Measurements from ENCODE around the gene GUCY2F. TPM values are rescaled to one million over a fixed set of nuclear protein-coding genes. Genes with fewer than 3 reads are reported as not detected.

The GUCY2F gene
- total and polyA plus RNA-seq, 4 experiments from 2014 or later, result not detected

DNA sequence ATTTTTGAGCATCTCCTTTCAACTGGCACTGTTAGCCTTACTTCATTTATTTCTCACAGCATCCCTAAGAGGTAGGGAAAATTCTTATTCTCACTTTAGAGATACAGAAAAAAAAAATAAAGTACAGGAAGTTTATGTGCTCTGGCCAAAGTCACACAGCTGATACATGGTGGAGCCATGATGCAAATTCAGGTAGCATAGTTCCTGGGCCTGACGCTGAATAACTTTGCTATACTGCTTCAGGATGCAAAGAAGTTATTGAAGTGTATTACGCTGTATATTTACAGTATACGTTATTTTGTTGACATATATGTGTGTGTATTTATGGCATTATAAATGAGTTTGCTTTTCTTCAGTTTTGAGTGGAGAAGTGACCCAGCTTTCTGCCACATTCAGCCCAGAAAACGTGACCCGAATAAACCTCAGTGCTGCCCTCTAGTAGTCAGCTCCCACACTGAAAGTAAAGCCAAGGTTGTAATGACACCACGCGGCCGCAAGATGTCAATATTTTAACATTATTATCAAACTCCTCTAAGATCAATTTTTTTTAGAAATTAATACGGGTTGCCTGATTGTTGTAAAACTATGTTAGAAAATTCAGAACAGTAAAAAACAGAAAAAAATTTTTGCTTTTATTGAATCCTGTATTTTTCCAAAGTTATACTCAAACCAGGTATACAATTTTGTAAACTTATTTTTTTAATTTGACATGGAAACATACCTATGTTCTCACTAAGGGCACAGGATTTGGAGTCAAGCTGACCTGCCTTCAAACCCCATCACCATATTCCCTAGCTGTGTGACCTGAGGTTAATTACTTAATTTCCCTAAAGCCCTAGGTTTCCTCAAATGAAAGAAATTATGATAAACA lies 3.8 kb upstream of the GUCY2F start:
- no peaks in the 10 kb centered on the region for H3K9me3 ChIP-seq (ENCODE audit: control insufficient read depth in 1 of 2, low read length in 2 of 2)
- no peak overlapping the region for H3K27ac ChIP-seq (ENCODE audit: low read depth, low read length)
- intact Hi-C loops (cut with micrococcal nuclease), result loop anchor here (1.0 to 5.0 kb wide), 4 partner anchors 147 to 406 kb away; no protein-coding TSS in a partner anchor
- Mint-ChIP-seq H3K9me3 (no peaks in the 10 kb centered on the region), H3K4me1 (no peaks in the 10 kb centered on the region), H3K4me3 (no peak overlapping the region), H3K27me3 (no peaks in the 10 kb centered on the region), H3K36me3 (no peaks in the 10 kb centered on the region), H3K27ac (no peak overlapping the region)
- ChIA-PET CTCF (ENCODE audit: partially characterized antibody) (interaction anchor here (1.0 to 4.0 kb wide), 11 partner anchors 8 to 406 kb away, joined by 3 to 16 read pairs (median 6); no protein-coding TSS in a partner anchor), POLR2A (ENCODE audit: partially characterized antibody) (interaction anchor here (0.6 kb wide), 1 partner anchor 241 kb away, joined by 3 read pairs; no protein-coding TSS in a partner anchor)
- no peak overlapping the region for H3K4me3 ChIP-seq (ENCODE audit: low read length in 2 of 2)
- peak; percentile 52 to 70 (median 66) for DNase-seq
- H3K36me3 ChIP-seq (ENCODE audit: insufficient read depth, low read length), result no peaks in the 10 kb centered on the region
- no peaks in the 10 kb centered on the region for H3K4me1 ChIP-seq (ENCODE audit: insufficient read depth, low read length)
- H3K27me3 ChIP-seq (ENCODE audit: insufficient read depth, low read length), result no peaks in the 10 kb centered on the region

DNA sequence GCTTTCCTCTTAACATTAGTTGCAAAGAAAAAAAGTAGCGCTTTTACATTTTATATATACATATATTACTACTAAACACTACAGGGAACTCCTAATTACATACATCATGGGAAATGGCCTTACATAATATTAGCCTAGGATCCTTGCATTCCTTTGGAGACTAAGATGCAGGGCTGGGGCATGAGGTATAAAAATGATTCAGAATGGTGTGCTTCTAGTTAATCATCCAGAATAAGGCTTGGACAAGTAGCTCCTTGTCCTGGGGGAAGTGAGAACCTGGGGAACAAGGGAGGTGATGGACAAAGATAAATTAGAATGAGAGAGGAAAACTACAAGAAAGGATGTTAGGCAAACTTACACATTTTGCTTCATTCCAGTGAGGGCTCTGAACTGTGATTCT lies 3.0 kb upstream of the GUCY2F start:
- Histone ChIP-seq H3K36me3 (ENCODE audit: insufficient read depth, low read length) (no peaks in the 10 kb centered on the region), H3K27ac (ENCODE audit: low read depth, low read length) (no peak overlapping the region), H3K4me1 (ENCODE audit: insufficient read depth, low read length) (no peaks in the 10 kb centered on the region), H3K4me3 (ENCODE audit: low read length in 2 of 2) (no peak overlapping the region), H3K27me3 (ENCODE audit: insufficient read depth, low read length) (no peaks in the 10 kb centered on the region), H3K9me3 (ENCODE audit: control insufficient read depth in 1 of 2, low read length in 2 of 2) (no peaks in the 10 kb centered on the region)
- Mint-ChIP-seq H3K4me3 (no peak overlapping the region), H3K9me3 (no peaks in the 10 kb centered on the region), H3K36me3 (no peaks in the 10 kb centered on the region), H3K4me1 (no peaks in the 10 kb centered on the region), H3K27me3 (no peaks in the 10 kb centered on the region), H3K27ac (no peak overlapping the region)
- POLR2A ChIA-PET (ENCODE audit: partially characterized antibody), result no interaction called here
- DNase-seq, result no peak
- intact Hi-C loops (cut with micrococcal nuclease), result loop anchor here (1.0 to 5.0 kb wide), 4 partner anchors 147 to 406 kb away; no protein-coding TSS in a partner anchor
- CTCF ChIA-PET (ENCODE audit: partially characterized antibody), result interaction anchor here (1.2 to 4.0 kb wide), 8 partner anchors 9 to 407 kb away, joined by 3 to 16 read pairs (median 9); no protein-coding TSS in a partner anchor

DNA sequence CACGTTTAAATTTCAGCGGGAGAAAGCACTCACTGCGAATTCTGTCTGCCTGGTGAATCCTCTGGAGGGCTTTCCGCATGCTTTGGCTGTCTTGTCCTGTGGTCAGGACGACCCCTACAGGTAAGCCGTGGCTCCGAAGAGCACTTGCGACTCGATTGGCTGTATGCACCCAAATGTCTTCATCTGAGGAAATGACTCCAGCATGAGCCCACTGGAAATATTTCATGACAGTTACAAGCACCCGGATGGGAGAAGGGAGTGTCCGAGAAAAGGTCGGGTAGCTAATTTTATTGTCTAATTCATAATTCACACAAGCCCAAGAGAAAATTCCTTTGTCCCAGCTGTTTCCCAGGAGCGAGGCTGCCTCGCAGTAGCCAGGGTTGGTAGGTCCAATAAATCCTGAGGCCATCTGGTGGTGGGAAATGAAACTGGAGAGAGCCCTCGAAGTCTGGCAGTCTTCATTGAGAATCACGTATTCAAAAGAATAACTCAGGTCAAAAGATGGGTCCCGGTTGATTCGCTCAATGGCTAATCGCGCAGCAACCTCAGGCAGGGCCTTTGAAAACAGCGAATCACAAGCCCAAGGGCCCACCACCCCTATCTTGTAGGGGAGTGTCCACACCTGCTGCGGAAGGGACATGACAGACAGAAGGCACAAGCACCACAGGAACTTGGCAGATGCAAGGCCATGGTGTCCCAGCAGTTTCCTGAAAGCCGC lies 6.6 kb downstream of the GUCY2F start:
- no peak overlapping the region for H3K27ac ChIP-seq (ENCODE audit: low read depth, low read length)
- Mint-ChIP-seq H3K9me3 (no peaks in the 10 kb centered on the region), H3K36me3 (no peaks in the 10 kb centered on the region), H3K4me1 (peaks cover 0 to 3% (median under 1%) of the 10 kb centered on the region in 4 donors), H3K27ac (no peak overlapping the region), H3K27me3 (peaks cover 0 to 5% of the 10 kb centered on the region in 2 donors), H3K4me3 (no peak overlapping the region)
- intact Hi-C loops (cut with micrococcal nuclease), result loop anchor here (5.0 kb wide), 1 partner anchor 1248 kb away; no protein-coding TSS in a partner anchor
- H3K27me3 ChIP-seq (ENCODE audit: insufficient read depth, low read length), result no peaks in the 10 kb centered on the region
- H3K36me3 ChIP-seq (ENCODE audit: insufficient read depth, low read length), result no peaks in the 10 kb centered on the region
- POLR2A ChIA-PET (ENCODE audit: partially characterized antibody), result no interaction called here
- H3K4me3 ChIP-seq (ENCODE audit: low read length in 2 of 2), result no peak overlapping the region
- CTCF ChIA-PET (ENCODE audit: partially characterized antibody), result interaction anchor here (2.9 kb wide), 1 partner anchor 10 kb away, joined by 13 read pairs; no protein-coding TSS in a partner anchor
- H3K4me1 ChIP-seq (ENCODE audit: insufficient read depth, low read length), result no peaks in the 10 kb centered on the region
- no peaks in the 10 kb centered on the region for H3K9me3 ChIP-seq (ENCODE audit: control insufficient read depth in 1 of 2, low read length in 2 of 2)
- DNase-seq, result no peak

DNA sequence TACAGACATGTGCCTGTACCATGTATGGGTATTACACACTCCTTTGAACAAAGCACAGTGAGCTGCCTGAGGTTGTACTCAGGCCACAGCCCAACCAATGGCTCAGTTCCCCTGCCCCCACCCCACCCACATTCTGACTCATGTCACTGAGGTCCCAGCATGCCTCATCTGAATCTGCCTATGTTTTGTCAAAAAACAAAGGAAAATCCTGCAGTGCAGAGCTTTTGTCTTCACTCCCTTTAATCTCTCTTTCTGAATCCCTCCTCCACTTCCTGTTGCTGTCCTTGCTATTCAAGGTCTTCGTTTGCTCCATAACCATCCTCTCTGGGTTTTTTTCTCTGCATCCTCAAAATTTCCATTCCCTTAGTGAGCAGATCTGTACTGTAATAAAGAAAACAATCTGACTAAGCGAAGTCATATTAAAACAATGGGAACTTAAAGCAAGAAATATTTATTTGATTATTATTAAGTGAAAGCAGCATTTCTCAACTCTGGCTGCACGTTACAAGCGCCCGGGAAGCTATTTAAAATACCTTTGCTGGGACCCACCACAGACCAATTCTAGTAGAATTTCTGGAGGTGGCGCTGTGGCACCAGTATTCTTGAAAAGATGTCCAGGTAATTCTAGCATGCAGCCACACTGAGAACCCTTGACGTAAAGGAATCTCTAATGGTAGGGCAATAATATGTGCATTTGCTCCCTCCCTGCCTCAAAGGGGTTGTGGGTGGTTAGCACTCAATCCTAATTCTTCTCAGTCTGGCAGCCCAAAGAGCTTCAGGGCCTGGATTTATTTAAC lies 8.7 kb downstream of the GUCY2F start:
- no peaks in the 10 kb centered on the region for H3K36me3 ChIP-seq (ENCODE audit: insufficient read depth, low read length)
- peaks cover 0 to 5% of the 10 kb centered on the region in 2 donors for H3K27me3 Mint-ChIP-seq
- peaks cover 0 to 3% (median under 1%) of the 10 kb centered on the region in 4 donors for H3K4me1 Mint-ChIP-seq
- peak overlapping the region in 1 of 8 donors; percentile 49 for H3K4me3 Mint-ChIP-seq
- H3K36me3 Mint-ChIP-seq, result no peaks in the 10 kb centered on the region
- intact Hi-C loops (cut with micrococcal nuclease), result no loop called here
- POLR2A ChIA-PET (ENCODE audit: partially characterized antibody), result no interaction called here
- H3K9me3 Mint-ChIP-seq, result no peaks in the 10 kb centered on the region
- CTCF ChIA-PET (ENCODE audit: partially characterized antibody), result interaction anchor here (1.2 to 1.5 kb wide), 2 partner anchors 413 to 418 kb away, joined by 3 read pairs; no protein-coding TSS in a partner anchor
- no peaks in the 10 kb centered on the region for H3K4me1 ChIP-seq (ENCODE audit: insufficient read depth, low read length)
- no peak overlapping the region for H3K27ac Mint-ChIP-seq
- H3K4me3 ChIP-seq (ENCODE audit: low read length in 2 of 2), result no peak overlapping the region
- H3K9me3 ChIP-seq (ENCODE audit: control insufficient read depth in 1 of 2, low read length in 2 of 2), result no peaks in the 10 kb centered on the region
- DNase-seq, result no peak
- H3K27ac ChIP-seq (ENCODE audit: low read depth, low read length), result no peak overlapping the region
- H3K27me3 ChIP-seq (ENCODE audit: insufficient read depth, low read length), result no peaks in the 10 kb centered on the region

DNA sequence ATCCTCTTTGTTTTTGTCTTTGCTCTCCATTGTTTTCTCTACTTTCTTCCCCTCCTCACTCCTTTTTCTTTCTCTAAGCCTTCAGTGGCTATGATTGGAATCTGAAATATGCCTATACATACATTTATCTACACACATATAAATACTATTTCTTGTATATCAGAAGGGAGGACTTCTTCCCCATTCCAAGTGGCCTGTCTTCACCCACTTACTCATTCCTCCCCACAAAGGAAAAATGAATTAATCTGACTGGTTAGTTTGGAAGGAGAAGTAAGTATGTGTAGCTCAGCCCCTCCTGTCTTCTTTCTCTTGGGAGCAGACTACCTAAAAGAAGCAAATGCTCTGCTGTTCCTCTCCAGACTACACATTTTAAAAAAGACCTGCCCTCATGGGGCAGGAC lies 17.7 kb downstream of the GUCY2F start:
- no peaks in the 10 kb centered on the region for H3K36me3 Mint-ChIP-seq
- Histone ChIP-seq H3K27ac (ENCODE audit: low read depth, low read length) (no peak overlapping the region), H3K27me3 (ENCODE audit: insufficient read depth, low read length) (no peaks in the 10 kb centered on the region), H3K9me3 (ENCODE audit: control insufficient read depth in 1 of 2, low read length in 2 of 2) (no peaks in the 10 kb centered on the region), H3K4me1 (ENCODE audit: insufficient read depth, low read length) (no peaks in the 10 kb centered on the region), H3K36me3 (ENCODE audit: insufficient read depth, low read length) (no peaks in the 10 kb centered on the region), H3K4me3 (ENCODE audit: low read length in 2 of 2) (no peak overlapping the region)
- H3K4me3 Mint-ChIP-seq, result no peak overlapping the region
- peaks cover 3 to 7% of the 10 kb centered on the region in 2 donors for H3K27me3 Mint-ChIP-seq
- no peak for DNase-seq
- CTCF ChIA-PET (ENCODE audit: partially characterized antibody), result interaction anchor here (1.5 kb wide), 1 partner anchor 21 kb away, joined by 6 read pairs; no protein-coding TSS in a partner anchor
- no peaks in the 10 kb centered on the region for H3K9me3 Mint-ChIP-seq
- intact Hi-C loops (cut with micrococcal nuclease), result no loop called here
- no peaks in the 10 kb centered on the region for H3K4me1 Mint-ChIP-seq
- POLR2A ChIA-PET (ENCODE audit: partially characterized antibody), result no interaction called here
- no peak overlapping the region for H3K27ac Mint-ChIP-seq

GRCh38 chrX:109463784-109464183 lies 18.1 kb downstream of the GUCY2F start:
- CTCF ChIA-PET (ENCODE audit: partially characterized antibody), result interaction anchor here (1.5 kb wide), 1 partner anchor 22 kb away, joined by 6 read pairs; no protein-coding TSS in a partner anchor
- no peaks in the 10 kb centered on the region for H3K9me3 Mint-ChIP-seq

More at GRCh38 chrX:109463784-109464183, 18.1 kb downstream of the GUCY2F start:
- Mint-ChIP-seq H3K36me3 (no peaks in the 10 kb centered on the region), H3K27ac (no peak overlapping the region), H3K4me1 (no peaks in the 10 kb centered on the region), H3K4me3 (no peak overlapping the region), H3K27me3 (peaks cover 4 to 7% of the 10 kb centered on the region in 2 donors)
- H3K36me3 ChIP-seq (ENCODE audit: insufficient read depth, low read length), result no peaks in the 10 kb centered on the region
- H3K4me1 ChIP-seq (ENCODE audit: insufficient read depth, low read length), result no peaks in the 10 kb centered on the region
- H3K9me3 ChIP-seq (ENCODE audit: control insufficient read depth in 1 of 2, low read length in 2 of 2), result no peaks in the 10 kb centered on the region
- no peak overlapping the region for H3K4me3 ChIP-seq (ENCODE audit: low read length in 2 of 2)
- no peak for DNase-seq
- no peak overlapping the region for H3K27ac ChIP-seq (ENCODE audit: low read depth, low read length)
- intact Hi-C loops (cut with micrococcal nuclease), result no loop called here
- POLR2A ChIA-PET (ENCODE audit: partially characterized antibody), result no interaction called here
- no peaks in the 10 kb centered on the region for H3K27me3 ChIP-seq (ENCODE audit: insufficient read depth, low read length)
